Measurements from ENCODE around the gene EYS.

DNA sequence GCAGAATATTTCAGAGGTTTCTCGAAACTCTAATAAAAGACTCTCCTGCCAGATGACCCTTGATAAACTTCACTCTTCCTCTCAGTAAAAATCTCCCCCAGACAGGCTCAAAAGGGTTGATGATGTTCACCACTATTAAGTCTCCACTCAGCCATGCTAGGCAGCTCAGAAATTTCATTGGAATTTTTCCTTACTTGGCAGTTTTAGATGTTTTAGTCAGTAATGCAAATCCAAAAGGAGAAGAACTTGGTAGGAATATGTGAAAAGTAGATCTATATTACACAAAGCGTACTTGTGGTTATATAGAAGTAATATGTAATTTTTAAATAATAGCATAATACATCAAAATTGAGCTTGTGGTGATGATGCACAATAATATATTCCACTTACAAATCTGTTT is 1738.4 kb downstream of the EYS start:
- TF ChIP-seq, protein P1, sequence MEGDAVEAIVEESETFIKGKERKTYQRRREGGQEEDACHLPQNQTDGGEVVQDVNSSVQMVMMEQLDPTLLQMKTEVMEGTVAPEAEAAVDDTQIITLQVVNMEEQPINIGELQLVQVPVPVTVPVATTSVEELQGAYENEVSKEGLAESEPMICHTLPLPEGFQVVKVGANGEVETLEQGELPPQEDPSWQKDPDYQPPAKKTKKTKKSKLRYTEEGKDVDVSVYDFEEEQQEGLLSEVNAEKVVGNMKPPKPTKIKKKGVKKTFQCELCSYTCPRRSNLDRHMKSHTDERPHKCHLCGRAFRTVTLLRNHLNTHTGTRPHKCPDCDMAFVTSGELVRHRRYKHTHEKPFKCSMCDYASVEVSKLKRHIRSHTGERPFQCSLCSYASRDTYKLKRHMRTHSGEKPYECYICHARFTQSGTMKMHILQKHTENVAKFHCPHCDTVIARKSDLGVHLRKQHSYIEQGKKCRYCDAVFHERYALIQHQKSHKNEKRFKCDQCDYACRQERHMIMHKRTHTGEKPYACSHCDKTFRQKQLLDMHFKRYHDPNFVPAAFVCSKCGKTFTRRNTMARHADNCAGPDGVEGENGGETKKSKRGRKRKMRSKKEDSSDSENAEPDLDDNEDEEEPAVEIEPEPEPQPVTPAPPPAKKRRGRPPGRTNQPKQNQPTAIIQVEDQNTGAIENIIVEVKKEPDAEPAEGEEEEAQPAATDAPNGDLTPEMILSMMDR (IDR thresholded peaks at IDR 0.05) = no peak
- TF ChIP-seq POLR2A (IDR thresholded peaks at IDR 0.05) = no peak
